ENCODE data around the gene SLC25A17.

Gene SLC25A17

DNA sequence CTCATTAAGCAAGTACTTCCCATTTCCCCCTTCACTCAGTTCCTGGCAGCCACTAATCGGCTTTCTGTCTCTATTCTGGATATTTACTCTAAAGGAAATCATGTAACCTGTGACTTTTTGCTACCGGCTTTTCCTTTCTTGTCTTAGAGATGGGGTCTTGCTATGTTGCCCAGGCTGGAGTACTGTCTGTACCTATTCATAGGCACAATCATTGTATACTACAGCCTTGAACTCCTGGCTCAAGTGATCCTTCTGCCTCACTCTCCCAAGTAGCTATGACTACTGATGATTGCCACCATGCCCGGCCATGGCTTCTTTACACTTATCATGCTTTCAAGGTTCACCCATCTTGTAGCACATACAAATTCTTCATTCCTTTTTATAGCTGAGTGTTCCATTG is 12.4 kb downstream of the SLC25A17 start:
- Histone ChIP-seq H3K9me3 (ENCODE audit: insufficient read depth, low read length, severe bottlenecking) (no peaks in the 10 kb centered on the region), H3K4me2 (ENCODE audit: insufficient read depth, low read length) (no peak overlapping the region), H3K4me3 (ENCODE audit: low read depth in 1 of 2, low read length in 2 of 2) (no peak overlapping the region), H3K4me1 (ENCODE audit: insufficient read depth, low read length) (no peaks in the 10 kb centered on the region), H2AFZ (ENCODE audit: low read depth, low read length) (no peak overlapping the region), H3K36me3 (ENCODE audit: insufficient read depth, low read length) (peaks cover 18% of the 10 kb centered on the region; the same call in 1 of the 2 replicates), H3K27me3 (ENCODE audit: insufficient read depth, low read length, poor library complexity) (no peaks in the 10 kb centered on the region), H3K9ac (ENCODE audit: low read depth, low read length) (no peak overlapping the region), H4K20me1 (ENCODE audit: insufficient read depth, low read length) (peaks cover 9% of the 10 kb centered on the region; the same call in 1 of the 2 replicates), H3K27ac (ENCODE audit: low read length) (no peak overlapping the region), H3K79me2 (ENCODE audit: insufficient read depth, low read length) (peaks cover 82% of the 10 kb centered on the region)
- no peak for TF ChIP-seq CTCF (IDR thresholded peaks at IDR 0.05; ENCODE audit: borderline replicate concordance, extremely low read depth, low read length, poor library complexity, severe bottlenecking)
- TF ChIP-seq EZH2 (IDR thresholded peaks at IDR 0.05; ENCODE audit: borderline replicate concordance, low read depth, low read length, severe bottlenecking) = no peak
- DNase-seq = no peak
- ATAC-seq (ENCODE audit: insufficient read depth, low read depth) = no peak

GRCh38 chr22:40805699-40806203 is 13.4 kb downstream of the SLC25A17 start:
- H4K20me1 ChIP-seq (ENCODE audit: insufficient read depth, low read length) = peaks cover 9% of the 10 kb centered on the region; the same call in 1 of the 2 replicates
- no peak overlapping the region for H3K9ac ChIP-seq (ENCODE audit: low read depth, low read length)
- ATAC-seq (ENCODE audit: insufficient read depth, low read depth) (no peak), DNase-seq (no peak)
- no peaks in the 10 kb centered on the region for H3K4me1 ChIP-seq (ENCODE audit: insufficient read depth, low read length)
- H3K27ac ChIP-seq (ENCODE audit: low read length) = no peak overlapping the region
- no peak overlapping the region for H3K4me2 ChIP-seq (ENCODE audit: insufficient read depth, low read length)
- no peak for TF ChIP-seq EZH2 (IDR thresholded peaks at IDR 0.05; ENCODE audit: borderline replicate concordance, low read depth, low read length, severe bottlenecking)
- TF ChIP-seq CTCF (IDR thresholded peaks at IDR 0.05; ENCODE audit: borderline replicate concordance, extremely low read depth, low read length, poor library complexity, severe bottlenecking) = no peak
- H3K4me3 ChIP-seq (ENCODE audit: low read depth in 1 of 2, low read length in 2 of 2) = no peak overlapping the region
- H2AFZ ChIP-seq (ENCODE audit: low read depth, low read length) = no peak overlapping the region
- peaks cover 78% of the 10 kb centered on the region for H3K79me2 ChIP-seq (ENCODE audit: insufficient read depth, low read length)
- H3K9me3 ChIP-seq (ENCODE audit: insufficient read depth, low read length, severe bottlenecking) = no peaks in the 10 kb centered on the region
- H3K27me3 ChIP-seq (ENCODE audit: insufficient read depth, low read length, poor library complexity) = no peaks in the 10 kb centered on the region
- H3K36me3 ChIP-seq (ENCODE audit: insufficient read depth, low read length) = peaks cover 18% of the 10 kb centered on the region; the same call in 1 of the 2 replicates

DNA sequence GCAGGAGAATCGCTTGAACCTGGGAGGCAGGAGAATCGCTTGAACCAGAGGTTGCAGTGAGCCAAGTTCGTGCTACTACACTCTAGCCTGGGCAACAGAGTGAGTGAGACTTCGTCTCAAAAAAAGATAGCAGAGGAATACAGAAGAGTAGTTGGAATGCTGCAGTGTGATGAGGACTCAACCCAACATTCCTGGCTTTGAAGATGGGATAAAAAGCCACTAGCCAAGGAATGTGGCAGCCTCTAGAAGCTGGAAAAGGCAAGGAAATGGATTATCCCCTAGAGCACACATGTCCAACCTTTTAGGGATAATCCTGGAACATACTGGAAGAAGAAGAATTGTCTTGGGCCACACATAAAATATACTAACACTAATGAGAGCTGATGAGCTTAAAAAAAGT is 13.9 kb downstream of the SLC25A17 start:
- Histone ChIP-seq H3K4me2 (ENCODE audit: insufficient read depth, low read length) (no peak overlapping the region), H3K79me2 (ENCODE audit: insufficient read depth, low read length) (peaks cover 78% of the 10 kb centered on the region)

More for the DNA sequence above, 13.9 kb downstream of the SLC25A17 start:
- H2AFZ ChIP-seq (ENCODE audit: low read depth, low read length) = no peak overlapping the region
- no peak for TF ChIP-seq CTCF (IDR thresholded peaks at IDR 0.05; ENCODE audit: borderline replicate concordance, extremely low read depth, low read length, poor library complexity, severe bottlenecking)
- no peaks in the 10 kb centered on the region for H3K4me1 ChIP-seq (ENCODE audit: insufficient read depth, low read length)
- no peak overlapping the region for H3K27ac ChIP-seq (ENCODE audit: low read length)
- H3K9me3 ChIP-seq (ENCODE audit: insufficient read depth, low read length, severe bottlenecking) = no peaks in the 10 kb centered on the region
- H3K36me3 ChIP-seq (ENCODE audit: insufficient read depth, low read length) = peaks cover 18% of the 10 kb centered on the region; the same call in 1 of the 2 replicates
- ATAC-seq (ENCODE audit: insufficient read depth, low read depth) (no peak), DNase-seq (no peak)
- peaks cover 9% of the 10 kb centered on the region; the same call in 1 of the 2 replicates for H4K20me1 ChIP-seq (ENCODE audit: insufficient read depth, low read length)
- H3K4me3 ChIP-seq (ENCODE audit: low read depth in 1 of 2, low read length in 2 of 2) = no peak overlapping the region
- no peak overlapping the region for H3K9ac ChIP-seq (ENCODE audit: low read depth, low read length)
- H3K27me3 ChIP-seq (ENCODE audit: insufficient read depth, low read length, poor library complexity) = no peaks in the 10 kb centered on the region

All from DND-41 (cell line).